CD14-positive monocyte (primary cell): ENCODE measurements around the gene RFK. TPM values are rescaled to one million over a fixed set of nuclear protein-coding genes. Genes with fewer than 3 reads are reported as not detected.

Experiments used
- DNase-seq, 3 donors: peaks; one replicate each; pipeline ENCODE4 v3.0.0-alpha.2; 2011 to 2022
- H2AFZ ChIP-seq: 2 replicates; pipeline ENCODE4 v1.6.0; 2012; ENCODE audit warnings: mild to moderate bottlenecking, low read depth, low read length, inconsistent platforms; ENCODE audit not compliant: insufficient read depth, poor library complexity, severe bottlenecking
- H3K27ac ChIP-seq, 2 donors: 1 replicate in 1 of 2; 2 replicates in 1 of 2; pipeline ENCODE4 v1.5.1; 2012 to 2013; ENCODE audit warnings: low read length in 2 of 2, control low read depth in 1 of 2, inconsistent platforms in 1 of 2, low read depth in 1 of 2, mild to moderate bottlenecking in 1 of 2
- H3K27me3 ChIP-seq, 2 donors: one replicate each; pipeline versions ENCODE4 v1.6.0 to v1.6.1; 2011 to 2013; ENCODE audit warnings: low read length in 2 of 2; ENCODE audit not compliant: control insufficient read depth in 2 of 2, insufficient read depth in 2 of 2
- H3K36me3 ChIP-seq, 2 donors: replicated peaks in 1 of 2; 1 replicate in 1 of 2; 2 replicates in 1 of 2; pipeline versions ENCODE4 v1.5.1 to v1.6.1; 2012 to 2013; ENCODE audit warnings: low read length in 2 of 2, control low read depth in 1 of 2, inconsistent platforms in 1 of 2, mild to moderate bottlenecking in 1 of 2; ENCODE audit not compliant: insufficient read depth in 2 of 2, control insufficient read depth in 1 of 2
- H3K4me1 ChIP-seq, 2 donors: 1 replicate in 1 of 2; 2 replicates in 1 of 2; pipeline versions ENCODE4 v1.5.1 to v1.6.1; 2012 to 2013; ENCODE audit warnings: low read length in 2 of 2, control low read depth in 1 of 2, inconsistent platforms in 1 of 2, mild to moderate bottlenecking in 1 of 2, moderate library complexity in 1 of 2; ENCODE audit not compliant: insufficient read depth in 2 of 2, control insufficient read depth in 1 of 2
- H3K4me2 ChIP-seq: replicated peaks from 2 replicates; pipeline ENCODE3; 2012; ENCODE audit warnings: low read length, moderate library complexity, mild to moderate bottlenecking; ENCODE audit not compliant: poor library complexity, severe bottlenecking; ENCODE audit errors: extremely low read depth
- H3K4me3 ChIP-seq, 3 experiments: fragments of 200-600 bp in 1 of 3; sonication (generic) in 1 of 3; replicated peaks in 1 of 3; 1 replicate in 2 of 3; 2 replicates in 1 of 3; pipeline ENCODE4 v1.5.1; 2011 to 2013; ENCODE audit warnings: low read length in 3 of 3, mild to moderate bottlenecking in 3 of 3, control low read depth in 2 of 3, low read depth in 2 of 3, inconsistent platforms in 1 of 3, moderate library complexity in 1 of 3
- H3K79me2 ChIP-seq: 2 replicates; pipeline ENCODE4 v1.6.0; 2012; ENCODE audit warnings: mild to moderate bottlenecking, control low read depth, inconsistent platforms, low read length, moderate library complexity; ENCODE audit not compliant: insufficient read depth
- H3K9ac ChIP-seq: 2 replicates; pipeline ENCODE4 v1.6.0; 2017; ENCODE audit warnings: low read length, mild to moderate bottlenecking; ENCODE audit not compliant: insufficient read depth, poor library complexity, severe bottlenecking
- H3K9me3 ChIP-seq, 2 donors: replicated peaks in 1 of 2; 1 replicate in 1 of 2; 2 replicates in 1 of 2; pipeline versions ENCODE4 v1.5.1 to v1.6.1; 2012 to 2013; ENCODE audit warnings: low read length in 2 of 2, control low read depth in 1 of 2; ENCODE audit not compliant: control insufficient read depth in 1 of 2, insufficient read depth in 1 of 2
- H4K20me1 ChIP-seq: 2 replicates; pipeline ENCODE4 v1.6.0; 2012; ENCODE audit warnings: mild to moderate bottlenecking, low read length, control low read depth, moderate library complexity; ENCODE audit not compliant: insufficient read depth
- H3K27ac Mint-ChIP-seq, 7 donors: one replicate each; pipeline ENCODE4 v1.8.0; 2020; ENCODE audit warnings: mild to moderate bottlenecking in 7 of 7, mixed read lengths in 7 of 7, moderate library complexity in 6 of 7, inconsistent platforms in 2 of 7
- H3K27me3 Mint-ChIP-seq, 3 donors: one replicate each; pipeline ENCODE4 v1.8.0; 2021 to 2022; ENCODE audit warnings: low read depth in 3 of 3, mild to moderate bottlenecking in 3 of 3, mixed read lengths in 3 of 3, moderate library complexity in 3 of 3, inconsistent platforms in 1 of 3
- H3K36me3 Mint-ChIP-seq, 2 donors: one replicate each; pipeline ENCODE4 v1.8.0; 2020; ENCODE audit warnings: mixed read lengths in 2 of 2, inconsistent platforms in 1 of 2, mild to moderate bottlenecking in 1 of 2
- H3K4me1 Mint-ChIP-seq: one replicate; pipeline ENCODE4 v1.8.0; 2020; ENCODE audit warnings: mild to moderate bottlenecking, mixed read lengths
- H3K4me3 Mint-ChIP-seq, 2 donors: one replicate each; pipeline ENCODE4 v1.8.0; 2020; ENCODE audit warnings: mild to moderate bottlenecking in 2 of 2, mixed read lengths in 2 of 2, moderate library complexity in 1 of 2
- H3K9me3 Mint-ChIP-seq, 7 donors: one replicate each; pipeline ENCODE4 v1.8.0; 2020 to 2022; ENCODE audit warnings: mixed read lengths in 7 of 7, mild to moderate bottlenecking in 6 of 7, moderate library complexity in 6 of 7, inconsistent platforms in 2 of 7
- WGBS: methylation state at CpG from one replicate; pipeline ENCODE4 v1.1.5; 2013; ENCODE audit warnings: missing lambda C conversion rate; ENCODE audit not compliant: insufficient coverage; 5-methylcytosine and 5-hydroxymethylcytosine counted together
- intact Hi-C, 2 donors: fragments of 100-400 bp; cut with micrococcal nuclease; formaldehyde crosslinking; loops; one replicate each; pipeline versions ENCODE4 v1.15.0 to v1.15.1; 2023
- polyA plus RNA-seq, 3 donors: library from polyadenylated mRNA; depleted of rRNA in 1 of 3; unstranded in 2 of 3; stranded (reverse) in 1 of 3; fragments of 300-500 nt in 2 of 3; fragments of >200 nt in 1 of 3; fragmentation: Illumina TruSeq in 2 of 3; gene quantifications; 1 replicate in 2 of 3; 2 replicates in 1 of 3; pipeline ENCODE4 v1.2.3, GENCODE V29; 2012 to 2021
- TF ChIP-seq, protein P1 (sequence below): fragments of 200-600 bp; IDR thresholded peaks from one replicate; pipeline ENCODE4 v1.8.0; 2022; ENCODE audit warnings: antibody characterized with exemption, mild to moderate bottlenecking

RFK gene
- polyA plus RNA-seq, 3 donors = 5.9 to 46.6 (median 44.4) TPM

DNA sequence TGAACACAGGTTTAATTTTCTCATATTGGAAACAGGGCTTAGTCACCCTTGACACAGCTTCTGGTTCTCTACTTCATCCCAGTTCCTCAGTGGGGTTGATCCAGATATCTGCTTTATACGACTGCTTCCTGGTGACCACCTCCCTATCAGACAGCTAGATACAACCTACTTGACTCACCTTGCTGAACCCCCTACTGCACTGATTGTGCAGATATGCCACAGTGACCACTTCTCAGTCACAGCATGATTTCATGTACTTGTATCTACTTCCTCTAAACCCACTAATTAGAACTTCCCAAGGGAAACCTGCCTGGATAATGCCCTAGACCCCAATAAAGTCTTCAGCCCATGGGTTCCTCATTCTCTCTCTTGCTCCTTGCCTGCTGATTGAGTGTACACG lies 18.4 kb upstream of the RFK start:
- Histone ChIP-seq H3K4me2 (no peak overlapping the region), H3K79me2 (no peaks in the 10 kb centered on the region), H3K4me1 (no peaks in the 10 kb centered on the region), H2AFZ (no peak overlapping the region), H4K20me1 (no peaks in the 10 kb centered on the region), H3K4me3 (no peak overlapping the region), H3K9me3 (no peaks in the 10 kb centered on the region), H3K9ac (no peak overlapping the region), H3K27me3 (no peaks in the 10 kb centered on the region), H3K36me3 (no peaks in the 10 kb centered on the region), H3K27ac (no peak overlapping the region)
- Mint-ChIP-seq H3K9me3 (peaks cover 8 to 19% (median 11%) of the 10 kb centered on the region in 7 donors), H3K4me1 (peaks cover 19% of the 10 kb centered on the region), H3K4me3 (no peak overlapping the region), H3K36me3 (peaks cover 2 to 3% of the 10 kb centered on the region in 2 donors), H3K27me3 (peaks cover 0 to 2% (median 0%) of the 10 kb centered on the region in 3 donors), H3K27ac (no peak overlapping the region)
- intact Hi-C loops = no loop called here
- 100% methylated on average over 1 of the region's 2 CpGs for WGBS
- TF ChIP-seq, protein P1, sequence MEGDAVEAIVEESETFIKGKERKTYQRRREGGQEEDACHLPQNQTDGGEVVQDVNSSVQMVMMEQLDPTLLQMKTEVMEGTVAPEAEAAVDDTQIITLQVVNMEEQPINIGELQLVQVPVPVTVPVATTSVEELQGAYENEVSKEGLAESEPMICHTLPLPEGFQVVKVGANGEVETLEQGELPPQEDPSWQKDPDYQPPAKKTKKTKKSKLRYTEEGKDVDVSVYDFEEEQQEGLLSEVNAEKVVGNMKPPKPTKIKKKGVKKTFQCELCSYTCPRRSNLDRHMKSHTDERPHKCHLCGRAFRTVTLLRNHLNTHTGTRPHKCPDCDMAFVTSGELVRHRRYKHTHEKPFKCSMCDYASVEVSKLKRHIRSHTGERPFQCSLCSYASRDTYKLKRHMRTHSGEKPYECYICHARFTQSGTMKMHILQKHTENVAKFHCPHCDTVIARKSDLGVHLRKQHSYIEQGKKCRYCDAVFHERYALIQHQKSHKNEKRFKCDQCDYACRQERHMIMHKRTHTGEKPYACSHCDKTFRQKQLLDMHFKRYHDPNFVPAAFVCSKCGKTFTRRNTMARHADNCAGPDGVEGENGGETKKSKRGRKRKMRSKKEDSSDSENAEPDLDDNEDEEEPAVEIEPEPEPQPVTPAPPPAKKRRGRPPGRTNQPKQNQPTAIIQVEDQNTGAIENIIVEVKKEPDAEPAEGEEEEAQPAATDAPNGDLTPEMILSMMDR = no peak
- no peak for DNase-seq

DNA sequence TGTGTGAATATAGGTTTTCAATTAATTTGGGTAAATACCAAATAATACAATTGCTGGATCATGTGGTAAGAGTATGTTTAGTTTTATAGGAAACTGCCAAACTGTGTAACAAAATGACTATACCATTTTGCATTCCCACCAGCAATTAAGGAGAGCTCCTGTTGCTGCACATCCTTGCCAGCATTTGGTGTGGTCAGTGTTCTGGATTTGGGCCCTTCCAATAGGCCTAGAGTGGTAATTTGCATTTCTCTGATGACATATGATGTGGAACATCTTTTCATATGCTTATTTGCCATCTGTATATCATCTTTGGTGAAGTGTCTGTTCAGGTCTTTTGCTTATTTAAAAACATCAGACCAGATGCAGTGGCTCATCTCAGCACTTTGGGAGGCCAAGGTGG lies 11.6 kb upstream of the RFK start:
- Histone ChIP-seq H3K4me2 (no peak overlapping the region), H3K4me1 (peaks cover 0 to 8% of the 10 kb centered on the region in 2 donors), H4K20me1 (no peaks in the 10 kb centered on the region), H3K9me3 (no peaks in the 10 kb centered on the region), H3K36me3 (no peaks in the 10 kb centered on the region), H3K9ac (no peak overlapping the region), H3K27me3 (no peaks in the 10 kb centered on the region), H3K4me3 (no peak overlapping the region), H3K27ac (no peak overlapping the region), H3K79me2 (no peaks in the 10 kb centered on the region), H2AFZ (no peak overlapping the region)
- Mint-ChIP-seq H3K36me3 (no peaks in the 10 kb centered on the region), H3K4me1 (peaks cover 15% of the 10 kb centered on the region), H3K4me3 (no peak overlapping the region), H3K27ac (no peak overlapping the region), H3K27me3 (peaks cover 0 to 7% (median 0%) of the 10 kb centered on the region in 3 donors), H3K9me3 (no peaks in the 10 kb centered on the region)
- intact Hi-C loops = loop anchor here in 1 of 2 donors (10.0 kb wide), 1 partner anchor 49 kb away; the partner anchor contains the start of gene GCNT1
- no peak for DNase-seq
- TF ChIP-seq, protein P1 = no peak
